K562 (cell line): ENCODE results near the gene LRP10. TPM values are rescaled to one million over a fixed set of nuclear protein-coding genes. Genes with fewer than 3 reads are reported as not detected.

Experiments
- CHD1 ChIP-seq: fragments of 200-600 bp; sonication (generic); IDR thresholded peaks from one replicate; pipeline ENCODE4 v1.6.1; 2012; ENCODE audit warnings: mild to moderate bottlenecking, moderate library complexity, low read length, inconsistent platforms
- DACH1 ChIP-seq: fragments of 450-650 bp; IDR thresholded peaks from 2 replicates; pipeline ENCODE4 v1.6.1; 2018; ENCODE audit not compliant: partially characterized antibody
- ELF1 ChIP-seq: fragments of 200-800 bp; sonication (Bioruptor generic); IDR thresholded peaks from 2 replicates; pipeline ENCODE4 v1.6.1; 2016; ENCODE audit warnings: missing genetic modification characterization, missing compliant biosample characterization
- EP400 ChIP-seq: fragments of 450-650 bp; IDR thresholded peaks from 2 replicates; pipeline ENCODE4 v1.6.1; 2017; ENCODE audit warnings: antibody characterized with exemption, mild to moderate bottlenecking, moderate library complexity
- GATAD2A ChIP-seq: fragments of 450-650 bp; IDR thresholded peaks from 2 replicates; pipeline ENCODE4 v1.6.1; 2017
- HDGF ChIP-seq: fragments of 450-650 bp; IDR thresholded peaks from 2 replicates; pipeline ENCODE4 v1.6.1; 2016
- HMGN3 ChIP-seq: IDR thresholded peaks from 2 replicates; pipeline ENCODE4 v1.6.1; 2011; ENCODE audit warnings: borderline replicate concordance, low read depth, mild to moderate bottlenecking, mixed read lengths, low read length; ENCODE audit not compliant: insufficient read length; ENCODE audit errors: extremely low read depth
- ILF3 ChIP-seq: fragments of 450-650 bp; IDR thresholded peaks from 2 replicates; pipeline ENCODE4 v1.6.1; 2018; ENCODE audit warnings: antibody characterized with exemption, mild to moderate bottlenecking, moderate library complexity, borderline replicate concordance
- MTA3 ChIP-seq: fragments of 450-650 bp; formaldehyde crosslinking; IDR thresholded peaks from 2 replicates; pipeline ENCODE4 v1.6.1; 2017; ENCODE audit warnings: mild to moderate bottlenecking, borderline replicate concordance
- NFIX ChIP-seq: fragments of 250-450 bp; sonication (Bioruptor Pico); IDR thresholded peaks from 2 replicates; pipeline ENCODE4 v1.4.0; 2020; ENCODE audit warnings: low read depth, mild to moderate bottlenecking, moderate library complexity
- RCOR1 ChIP-seq, 2 experiments: IDR thresholded peaks; 2 replicates each; pipeline ENCODE4 v1.6.1; 2012; ENCODE audit warnings: low read depth in 2 of 2, low read length in 2 of 2, borderline replicate concordance in 1 of 2, improper control_type of control experiment in 1 of 2
- TAF9B ChIP-seq: fragments of 450-650 bp; IDR thresholded peaks from 2 replicates; pipeline ENCODE4 v1.6.1; 2018; ENCODE audit warnings: mild to moderate bottlenecking; ENCODE audit not compliant: partially characterized antibody
- TBP ChIP-seq: optimal IDR thresholded peaks from 2 replicates; pipeline ENCODE3; 2011; ENCODE audit warnings: low read depth, low read length, improper control_type of control experiment
- ZBTB1 ChIP-seq: sonication (generic); formaldehyde crosslinking; IDR thresholded peaks from 2 replicates; pipeline ENCODE4 v1.8.1; 2023; ENCODE audit warnings: missing genetic modification reagents, low read depth, mild to moderate bottlenecking, borderline replicate concordance
- ZNF324 ChIP-seq: fragments of 250-450 bp; sonication (Bioruptor Pico); IDR thresholded peaks from 2 replicates; pipeline ENCODE4 v1.4.0; 2020; ENCODE audit warnings: mild to moderate bottlenecking
- polyA plus RNA-seq, 8 experiments: library from polyadenylated mRNA; depleted of rRNA in 4 of 8; stranded (reverse) in 5 of 8; unstranded in 3 of 8; fragments of >200 nt; fragmentation: Nextera tagmentation in 2 of 8; fragmentation: Illumina TruSeq in 1 of 8; extraction: Ambion mirVana in 2 of 8; extraction: Trizol in 1 of 8; gene quantifications; 2 replicates each; pipeline versions ENCODE4 v1.2.1 to v1.2.3, GENCODE V29; 2011 to 2014; ENCODE audit warnings: inconsistent platforms in 1 of 8, missing spikeins in 1 of 8
- total RNA-seq, 7 experiments: library from RNA; depleted of rRNA in 6 of 7; stranded (reverse); fragments of >200 nt in 6 of 7; fragmentation: Illumina TruSeq in 2 of 7; extraction: Trizol in 2 of 7; gene quantifications; 2 replicates each; pipeline versions ENCODE4 v1.2.1 to v1.2.3, GENCODE V29; 2011 to 2021; ENCODE audit warnings: low replicate concordance in 1 of 7
- TF ChIP-seq, protein P1 (sequence below): fragments of 250-450 bp; sonication (Bioruptor Pico); IDR thresholded peaks from 2 replicates; pipeline ENCODE4 v1.8.0; 2021; ENCODE audit warnings: moderate library complexity, mild to moderate bottlenecking, inconsistent platforms
- TF ChIP-seq, protein P2 (sequence below): fragments of 200-800 bp; sonication (Bioruptor generic); IDR thresholded peaks from 2 replicates; pipeline ENCODE4 v1.6.1; 2017; ENCODE audit warnings: missing genetic modification characterization, missing compliant biosample characterization
- TF ChIP-seq, protein P3 (sequence below): fragments of 150-350 bp; IDR thresholded peaks from 2 replicates; pipeline ENCODE4 v1.6.1; 2014; ENCODE audit warnings: low read depth, mild to moderate bottlenecking, low read length, borderline replicate concordance
- TF ChIP-seq, protein P4 (sequence below): fragments of 250-450 bp; sonication (Bioruptor Pico); IDR thresholded peaks from 2 replicates; pipeline ENCODE4 v1.4.0; 2020; ENCODE audit warnings: mild to moderate bottlenecking, moderate library complexity

The LRP10 gene
- total and polyA plus RNA-seq, 9 of the 15 experiments (the other 6 are each of a cell fraction or from before 2014, with no cell fraction given), result 1.3 to 45.5 (median 10.9) TPM

DNA sequence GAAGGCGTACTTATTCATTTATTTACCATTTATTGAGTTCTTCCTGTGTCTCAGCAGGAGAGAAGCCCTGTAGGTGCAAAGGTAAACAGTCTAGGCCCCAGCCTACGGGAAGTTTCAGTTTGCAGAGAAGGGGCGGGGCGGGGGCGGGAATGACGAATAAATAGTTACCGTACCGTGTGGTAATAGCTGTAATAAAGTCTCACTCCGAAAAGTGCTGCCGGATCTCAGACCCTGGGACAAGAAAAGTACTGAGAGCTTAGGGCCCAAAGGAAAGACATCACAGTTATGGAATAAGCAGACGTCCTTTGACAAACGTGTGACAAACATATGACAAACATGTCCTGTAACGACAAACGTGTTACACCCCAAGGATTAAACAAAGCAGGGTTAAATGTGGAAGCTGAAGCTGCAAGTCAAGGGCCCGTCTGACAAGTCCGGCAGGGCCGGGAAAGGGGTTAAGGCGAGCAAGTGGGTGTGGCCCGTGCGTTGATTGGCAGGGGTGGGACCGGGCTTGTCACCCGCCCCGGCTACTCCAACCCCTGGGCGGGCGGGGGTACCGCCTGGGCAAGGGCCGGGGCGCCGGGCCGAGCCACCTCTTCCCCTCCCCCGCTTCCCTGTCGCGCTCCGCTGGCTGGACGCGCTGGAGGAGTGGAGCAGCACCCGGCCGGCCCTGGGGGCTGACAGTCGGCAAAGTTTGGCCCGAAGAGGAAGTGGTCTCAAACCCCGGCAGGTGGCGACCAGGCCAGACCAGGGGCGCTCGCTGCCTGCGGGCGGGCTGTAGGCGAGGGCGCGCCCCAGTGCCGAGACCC lies at the start of gene LRP10 (continued):
- TF ChIP-seq, protein P1, sequence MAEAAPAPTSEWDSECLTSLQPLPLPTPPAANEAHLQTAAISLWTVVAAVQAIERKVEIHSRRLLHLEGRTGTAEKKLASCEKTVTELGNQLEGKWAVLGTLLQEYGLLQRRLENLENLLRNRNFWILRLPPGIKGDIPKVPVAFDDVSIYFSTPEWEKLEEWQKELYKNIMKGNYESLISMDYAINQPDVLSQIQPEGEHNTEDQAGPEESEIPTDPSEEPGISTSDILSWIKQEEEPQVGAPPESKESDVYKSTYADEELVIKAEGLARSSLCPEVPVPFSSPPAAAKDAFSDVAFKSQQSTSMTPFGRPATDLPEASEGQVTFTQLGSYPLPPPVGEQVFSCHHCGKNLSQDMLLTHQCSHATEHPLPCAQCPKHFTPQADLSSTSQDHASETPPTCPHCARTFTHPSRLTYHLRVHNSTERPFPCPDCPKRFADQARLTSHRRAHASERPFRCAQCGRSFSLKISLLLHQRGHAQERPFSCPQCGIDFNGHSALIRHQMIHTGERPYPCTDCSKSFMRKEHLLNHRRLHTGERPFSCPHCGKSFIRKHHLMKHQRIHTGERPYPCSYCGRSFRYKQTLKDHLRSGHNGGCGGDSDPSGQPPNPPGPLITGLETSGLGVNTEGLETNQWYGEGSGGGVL (CRISPR knock-in tag), result no peak
- TF ChIP-seq ELF1 (peak; percentile 58; the same call in 1 of the 2 replicates), HDGF (no peak), HMGN3 (peak; percentile 91), DACH1 (no peak), ILF3 (no peak), TBP (peak; percentile 85), NFIX (CRISPR knock-in tag) (no peak), CHD1 (peak; percentile 36), TAF9B (peak; percentile 19), EP400 (peak; percentile 58; the same call in 1 of the 2 replicates), ZBTB1 (CRISPR knock-in tag) (0 out of 2 replicates have a peak, but pooled peaks have one; percentile 39), RCOR1 (IDR thresholded peaks at IDR 0.05; ENCODE audit: borderline replicate concordance in 1 of 2, low read depth in 2 of 2, low read length in 2 of 2) (peak in 1 of 2 experiments; percentile 20; a peak in 1 of 4 replicates), GATAD2A (peak; percentile 87), ZNF324 (CRISPR knock-in tag) (no peak), MTA3 (0 out of 2 replicates have a peak, but pooled peaks have one; percentile 90)
- TF ChIP-seq, protein P2, sequence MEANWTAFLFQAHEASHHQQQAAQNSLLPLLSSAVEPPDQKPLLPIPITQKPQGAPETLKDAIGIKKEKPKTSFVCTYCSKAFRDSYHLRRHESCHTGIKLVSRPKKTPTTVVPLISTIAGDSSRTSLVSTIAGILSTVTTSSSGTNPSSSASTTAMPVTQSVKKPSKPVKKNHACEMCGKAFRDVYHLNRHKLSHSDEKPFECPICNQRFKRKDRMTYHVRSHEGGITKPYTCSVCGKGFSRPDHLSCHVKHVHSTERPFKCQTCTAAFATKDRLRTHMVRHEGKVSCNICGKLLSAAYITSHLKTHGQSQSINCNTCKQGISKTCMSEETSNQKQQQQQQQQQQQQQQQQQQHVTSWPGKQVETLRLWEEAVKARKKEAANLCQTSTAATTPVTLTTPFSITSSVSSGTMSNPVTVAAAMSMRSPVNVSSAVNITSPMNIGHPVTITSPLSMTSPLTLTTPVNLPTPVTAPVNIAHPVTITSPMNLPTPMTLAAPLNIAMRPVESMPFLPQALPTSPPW, result peak; percentile 84
- TF ChIP-seq, protein P3, sequence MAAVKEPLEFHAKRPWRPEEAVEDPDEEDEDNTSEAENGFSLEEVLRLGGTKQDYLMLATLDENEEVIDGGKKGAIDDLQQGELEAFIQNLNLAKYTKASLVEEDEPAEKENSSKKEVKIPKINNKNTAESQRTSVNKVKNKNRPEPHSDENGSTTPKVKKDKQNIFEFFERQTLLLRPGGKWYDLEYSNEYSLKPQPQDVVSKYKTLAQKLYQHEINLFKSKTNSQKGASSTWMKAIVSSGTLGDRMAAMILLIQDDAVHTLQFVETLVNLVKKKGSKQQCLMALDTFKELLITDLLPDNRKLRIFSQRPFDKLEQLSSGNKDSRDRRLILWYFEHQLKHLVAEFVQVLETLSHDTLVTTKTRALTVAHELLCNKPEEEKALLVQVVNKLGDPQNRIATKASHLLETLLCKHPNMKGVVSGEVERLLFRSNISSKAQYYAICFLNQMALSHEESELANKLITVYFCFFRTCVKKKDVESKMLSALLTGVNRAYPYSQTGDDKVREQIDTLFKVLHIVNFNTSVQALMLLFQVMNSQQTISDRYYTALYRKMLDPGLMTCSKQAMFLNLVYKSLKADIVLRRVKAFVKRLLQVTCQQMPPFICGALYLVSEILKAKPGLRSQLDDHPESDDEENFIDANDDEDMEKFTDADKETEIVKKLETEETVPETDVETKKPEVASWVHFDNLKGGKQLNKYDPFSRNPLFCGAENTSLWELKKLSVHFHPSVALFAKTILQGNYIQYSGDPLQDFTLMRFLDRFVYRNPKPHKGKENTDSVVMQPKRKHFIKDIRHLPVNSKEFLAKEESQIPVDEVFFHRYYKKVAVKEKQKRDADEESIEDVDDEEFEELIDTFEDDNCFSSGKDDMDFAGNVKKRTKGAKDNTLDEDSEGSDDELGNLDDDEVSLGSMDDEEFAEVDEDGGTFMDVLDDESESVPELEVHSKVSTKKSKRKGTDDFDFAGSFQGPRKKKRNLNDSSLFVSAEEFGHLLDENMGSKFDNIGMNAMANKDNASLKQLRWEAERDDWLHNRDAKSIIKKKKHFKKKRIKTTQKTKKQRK, result no peak
- TF ChIP-seq, protein P4, sequence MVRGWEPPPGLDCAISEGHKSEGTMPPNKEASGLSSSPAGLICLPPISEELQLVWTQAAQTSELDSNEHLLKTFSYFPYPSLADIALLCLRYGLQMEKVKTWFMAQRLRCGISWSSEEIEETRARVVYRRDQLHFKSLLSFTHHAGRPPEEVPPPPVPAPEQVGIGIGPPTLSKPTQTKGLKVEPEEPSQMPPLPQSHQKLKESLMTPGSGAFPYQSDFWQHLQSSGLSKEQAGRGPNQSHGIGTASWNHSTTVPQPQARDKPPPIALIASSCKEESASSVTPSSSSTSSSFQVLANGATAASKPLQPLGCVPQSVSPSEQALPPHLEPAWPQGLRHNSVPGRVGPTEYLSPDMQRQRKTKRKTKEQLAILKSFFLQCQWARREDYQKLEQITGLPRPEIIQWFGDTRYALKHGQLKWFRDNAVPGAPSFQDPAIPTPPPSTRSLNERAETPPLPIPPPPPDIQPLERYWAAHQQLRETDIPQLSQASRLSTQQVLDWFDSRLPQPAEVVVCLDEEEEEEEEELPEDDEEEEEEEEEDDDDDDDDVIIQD, result no peak
